ENCODE results near the gene DDX39A. TPM values are rescaled to one million over a fixed set of nuclear protein-coding genes. Genes with fewer than 3 reads are reported as not detected.

DDX39A gene
- total and polyA plus RNA-seq, 2 donors (not counting 1 experiment from before 2014, with no cell fraction given): 35.9 to 36.5 TPM

GRCh38 chr19:14407605-14408484, 11.3 kb downstream of the DDX39A start:
- no peak for DNase-seq (ENCODE audit: low read depth in 2 of 2)
- Histone ChIP-seq H3K27ac (ENCODE audit: insufficient read depth, low read length) (no peak overlapping the region), H3K27me3 (ENCODE audit: control insufficient read depth, insufficient read depth, low read length) (no peaks in the 10 kb centered on the region), H3K9me3 (ENCODE audit: control insufficient read depth, insufficient read depth, low read depth, low read length) (no peaks in the 10 kb centered on the region), H3K4me1 (ENCODE audit: control insufficient read depth, extremely low read depth, insufficient read depth, low read length) (no peaks in the 10 kb centered on the region), H3K4me3 (replicated peaks in 1 of 4; ENCODE audit: control extremely low read depth in 1 of 4, insufficient read depth in 1 of 4, low read depth in 3 of 4, low read length in 4 of 4) (no peak overlapping the region), H2AFZ (ENCODE audit: low read length) (no peak overlapping the region), H4K20me1 (ENCODE audit: control insufficient read depth, extremely low read depth, insufficient read depth, low read length) (peaks cover 3% of the 10 kb centered on the region), H3K4me2 (ENCODE audit: extremely low read depth, insufficient read depth, low read length) (no peak overlapping the region), H3K9ac (ENCODE audit: insufficient read depth, low read length) (no peak overlapping the region), H3K36me3 (ENCODE audit: control insufficient read depth, insufficient read depth, low read length) (peaks cover 66% of the 10 kb centered on the region), H3K79me2 (ENCODE audit: control insufficient read depth, insufficient read depth, low read length) (peaks cover 27% of the 10 kb centered on the region)
- no peak for TF ChIP-seq EZH2 (IDR thresholded peaks at IDR 0.05; ENCODE audit: low read length, missing control alignments)
- TF ChIP-seq CTCF (conservative IDR thresholded peaks at IDR 0.05 in 1 of 2, IDR thresholded peaks at IDR 0.05 in 1 of 2; ENCODE audit: low read depth in 1 of 2, low read length in 2 of 2): no peak

GRCh38 chr19:14406645-14407401, 12.3 kb downstream of the DDX39A start:
- H3K4me1 ChIP-seq (ENCODE audit: control insufficient read depth, extremely low read depth, insufficient read depth, low read length): no peaks in the 10 kb centered on the region
- H4K20me1 ChIP-seq (ENCODE audit: control insufficient read depth, extremely low read depth, insufficient read depth, low read length): no peaks in the 10 kb centered on the region
- peaks cover 62% of the 10 kb centered on the region for H3K36me3 ChIP-seq (ENCODE audit: control insufficient read depth, insufficient read depth, low read length)
- no peak for DNase-seq (ENCODE audit: low read depth in 2 of 2)
- H3K4me3 ChIP-seq (replicated peaks in 1 of 4; ENCODE audit: control extremely low read depth in 1 of 4, insufficient read depth in 1 of 4, low read depth in 3 of 4, low read length in 4 of 4): no peak overlapping the region
- H3K79me2 ChIP-seq (ENCODE audit: control insufficient read depth, insufficient read depth, low read length): peaks cover 16% of the 10 kb centered on the region
- H3K4me2 ChIP-seq (ENCODE audit: extremely low read depth, insufficient read depth, low read length): no peak overlapping the region
- no peak overlapping the region for H2AFZ ChIP-seq (ENCODE audit: low read length)
- peak overlapping the region; percentile 10 for H3K27ac ChIP-seq (ENCODE audit: insufficient read depth, low read length)
- H3K9me3 ChIP-seq (ENCODE audit: control insufficient read depth, insufficient read depth, low read depth, low read length): no peaks in the 10 kb centered on the region
- no peak overlapping the region for H3K9ac ChIP-seq (ENCODE audit: insufficient read depth, low read length)
- no peaks in the 10 kb centered on the region for H3K27me3 ChIP-seq (ENCODE audit: control insufficient read depth, insufficient read depth, low read length)
- TF ChIP-seq CTCF (conservative IDR thresholded peaks at IDR 0.05 in 1 of 2, IDR thresholded peaks at IDR 0.05 in 1 of 2; ENCODE audit: low read depth in 1 of 2, low read length in 2 of 2) (no peak), EZH2 (IDR thresholded peaks at IDR 0.05; ENCODE audit: low read length, missing control alignments) (no peak)
